ENCODE results near the gene ANKRD42. TPM values are rescaled to one million over a fixed set of nuclear protein-coding genes. Genes with fewer than 3 reads are reported as not detected.
A peak's percentile ranks its signal among the peaks of the same experiment; 100 is the strongest.

The ANKRD42 gene
- total and polyA plus RNA-seq, 7 donors: 4.2 to 12.2 (median 9.6) TPM

GRCh38 chr11:83157594-83158356, 35.7 kb upstream of the ANKRD42 start:
- Histone ChIP-seq H3K36me3 (peaks cover 0 to 14% (median 0%) of the 10 kb centered on the region in 4 donors), H3K27me3 (no peaks in the 10 kb centered on the region), H3K4me1 (peaks cover 0 to 43% (median 34%) of the 10 kb centered on the region in 4 donors), H3K27ac (peak overlapping the region; percentile 97 to 100 (median 98)), H3K4me3 (peak overlapping the region; percentile 80 to 97 (median 87)), H3K9me3 (no peaks in the 10 kb centered on the region)
- intact Hi-C loops (cut with DNase I): loop anchor here (1.0 to 5.0 kb wide), 6 partner anchors 37 to 257 kb away; partner anchors contain the start of genes CCDC90B, DDIAS and PRCP
- 0% methylated on average over 18 of the region's 18 CpGs for WGBS, 2 donors
- peak; percentile 81 for DNase-seq
- no peak for TF ChIP-seq EP300 (IDR thresholded peaks at IDR 0.05)
- TF ChIP-seq POLR2A (IDR thresholded peaks at IDR 0.05): no peak
- TF ChIP-seq CTCF (IDR thresholded peaks at IDR 0.05): no peak
- peak in 3 of 4 donors; percentile 25 to 59 (median 54) for TF ChIP-seq POLR2AphosphoS5 (IDR thresholded peaks at IDR 0.05)

GRCh38 chr11:83158357-83158786, 35.1 kb upstream of the ANKRD42 start:
- H3K4me3 ChIP-seq: peak overlapping the region; percentile 80 to 97 (median 87)
- peaks cover 0 to 46% (median 40%) of the 10 kb centered on the region in 4 donors for H3K4me1 ChIP-seq
- H3K36me3 ChIP-seq: peaks cover 0 to 14% (median 0%) of the 10 kb centered on the region in 4 donors
- TF ChIP-seq CTCF (IDR thresholded peaks at IDR 0.05) (no peak), EP300 (IDR thresholded peaks at IDR 0.05) (no peak)
- 0 to 1% methylated on average over 5 of the region's 5 CpGs for WGBS, 2 donors
- DNase-seq: no peak
- intact Hi-C loops (cut with DNase I): loop anchor here (1.0 to 5.0 kb wide), 3 partner anchors 86 to 166 kb away; partner anchors contain the start of gene CCDC90B
- no peaks in the 10 kb centered on the region for H3K27me3 ChIP-seq
- peak overlapping the region; percentile 97 to 100 (median 98) for H3K27ac ChIP-seq
- no peaks in the 10 kb centered on the region for H3K9me3 ChIP-seq

- Histone ChIP-seq H3K36me3 (peaks cover 0 to 21% (median 0%) of the 10 kb centered on the region in 4 donors), H3K27me3 (no peaks in the 10 kb centered on the region), H3K4me1 (peaks cover 0 to 46% (median 43%) of the 10 kb centered on the region in 4 donors), H3K4me3 (peak overlapping the region; percentile 80 to 97 (median 87)), H3K27ac (peak overlapping the region; percentile 97 to 100 (median 98)), H3K9me3 (no peaks in the 10 kb centered on the region)
- intact Hi-C loops (cut with DNase I): loop anchor here (1.0 to 5.0 kb wide), 3 partner anchors 87 to 167 kb away; partner anchors contain the start of gene CCDC90B
- WGBS, 2 donors: 1 to 11% methylated on average over 15 of the region's 15 CpGs
- TF ChIP-seq CTCF (IDR thresholded peaks at IDR 0.05) (no peak), EP300 (IDR thresholded peaks at IDR 0.05) (no peak), POLR2AphosphoS5 (IDR thresholded peaks at IDR 0.05) (no peak), POLR2A (IDR thresholded peaks at IDR 0.05) (no peak)
- DNase-seq: no peak
Measured at GRCh38 chr11:83158965-83159901, 34.3 kb upstream of the ANKRD42 start.

Measured in sigmoid colon (tissue), 7 donors.